Gastrocnemius medialis (tissue), 4 donors: ENCODE results near the gene DENND1A.

ENCODE experiments used
- CTCF ChIP-seq, 5 experiments: fragments of 450-650 bp in 3 of 5; fragments of 200-600 bp in 2 of 5; sonication (generic) in 2 of 5; IDR thresholded peaks in 4 of 5; conservative IDR thresholded peaks in 1 of 5; 1 replicate in 4 of 5; 2 replicates in 1 of 5; pipeline ENCODE4 v1.5.1; 2016 to 2019; ENCODE audit warnings: antibody characterized with exemption in 5 of 5, mild to moderate bottlenecking in 3 of 5, moderate library complexity in 3 of 5
- POLR2A ChIP-seq, 2 donors: fragments of 450-650 bp; IDR thresholded peaks; one replicate each; pipeline ENCODE4 v1.6.1; 2017; ENCODE audit warnings: antibody characterized with exemption in 2 of 2, mild to moderate bottlenecking in 2 of 2, moderate library complexity in 2 of 2

GRCh38 chr9:123763910-123764588 is 165.9 kb downstream of the DENND1A start:
- TF ChIP-seq CTCF (IDR thresholded peaks at IDR 0.05 in 4 of 5, conservative IDR thresholded peaks at IDR 0.05 in 1 of 5): no peak
- no peak for TF ChIP-seq POLR2A (IDR thresholded peaks at IDR 0.05)
